Activated CD4-positive, alpha-beta T cell treated with anti-CD3 and anti-CD28 coated beads, Interleukin-2, amount 10 ng/mL, durations not matched to agents 7 days and 5 days (primary cell): ENCODE results near the gene PLCZ1. TPM values are rescaled to one million over a fixed set of nuclear protein-coding genes. Genes with fewer than 3 reads are reported as not detected.
"Not testable (repeated sequence)": the region's sequence is repeated elsewhere in the genome, so short reads cannot be mapped to it uniquely, and the experiment has no call there.

Experiments
- CTCF ChIA-PET: fragments of 350-600 bp; sonication (Branson Sonifier 250); formaldehyde crosslinking; loops from one replicate; lab custom pipeline; 2021; ENCODE audit warnings: antibody characterized with exemption; lab: Charles Lee
- POLR2A ChIA-PET: fragments of 350-600 bp; sonication (Branson Sonifier 250); formaldehyde crosslinking; loops from one replicate; lab custom pipeline; 2021; ENCODE audit warnings: antibody characterized with exemption; lab: Charles Lee
- DNase-seq: peaks from one replicate; pipeline ENCODE4 v3.0.0-alpha.2; 2020
- H3K27ac Mint-ChIP-seq: one replicate; pipeline ENCODE4 v1.8.0; 2021; ENCODE audit warnings: mild to moderate bottlenecking, moderate library complexity, mixed read lengths
- H3K27me3 Mint-ChIP-seq: one replicate; pipeline ENCODE4 v1.8.0; 2021; ENCODE audit warnings: mixed read lengths
- H3K36me3 Mint-ChIP-seq: one replicate; pipeline ENCODE4 v1.8.0; 2021; ENCODE audit warnings: low read depth, mixed read lengths
- H3K4me1 Mint-ChIP-seq: one replicate; pipeline ENCODE4 v1.8.0; 2021; ENCODE audit warnings: mixed read lengths
- H3K4me3 Mint-ChIP-seq: one replicate; pipeline ENCODE4 v1.8.0; 2021; ENCODE audit warnings: mild to moderate bottlenecking, moderate library complexity, mixed read lengths
- H3K9me3 Mint-ChIP-seq: one replicate; pipeline ENCODE4 v1.8.0; 2021; ENCODE audit warnings: mixed read lengths
- total RNA-seq, 2 experiments: library from RNA; stranded (reverse); gene quantifications; one replicate each; pipeline ENCODE4 v1.2.3, GENCODE V29; 2021

Gene PLCZ1, protein sequence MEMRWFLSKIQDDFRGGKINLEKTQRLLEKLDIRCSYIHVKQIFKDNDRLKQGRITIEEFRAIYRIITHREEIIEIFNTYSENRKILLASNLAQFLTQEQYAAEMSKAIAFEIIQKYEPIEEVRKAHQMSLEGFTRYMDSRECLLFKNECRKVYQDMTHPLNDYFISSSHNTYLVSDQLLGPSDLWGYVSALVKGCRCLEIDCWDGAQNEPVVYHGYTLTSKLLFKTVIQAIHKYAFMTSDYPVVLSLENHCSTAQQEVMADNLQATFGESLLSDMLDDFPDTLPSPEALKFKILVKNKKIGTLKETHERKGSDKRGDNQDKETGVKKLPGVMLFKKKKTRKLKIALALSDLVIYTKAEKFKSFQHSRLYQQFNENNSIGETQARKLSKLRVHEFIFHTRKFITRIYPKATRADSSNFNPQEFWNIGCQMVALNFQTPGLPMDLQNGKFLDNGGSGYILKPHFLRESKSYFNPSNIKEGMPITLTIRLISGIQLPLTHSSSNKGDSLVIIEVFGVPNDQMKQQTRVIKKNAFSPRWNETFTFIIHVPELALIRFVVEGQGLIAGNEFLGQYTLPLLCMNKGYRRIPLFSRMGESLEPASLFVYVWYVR
- not detected for total RNA-seq

DNA sequence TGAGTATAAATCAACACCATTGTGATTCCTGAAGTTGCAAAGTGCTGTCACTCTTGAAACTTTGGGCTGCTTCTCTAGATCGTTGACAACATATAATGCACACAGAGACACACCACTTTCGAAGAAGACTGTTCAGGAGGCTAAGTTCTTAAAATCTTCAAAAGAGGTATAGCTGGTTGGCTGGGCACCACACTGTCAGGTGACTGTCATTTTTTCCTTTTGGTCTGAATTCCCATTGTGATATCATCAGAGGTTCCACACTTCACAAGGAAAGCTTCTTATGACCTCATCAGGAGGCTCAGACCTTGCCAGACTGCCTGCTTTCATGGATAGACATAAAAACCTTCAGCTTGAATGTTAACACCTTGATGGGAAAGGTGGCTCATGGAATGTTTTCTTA, at the start of gene PLCZ1, which contains the start of gene CAPZA3:
PLCZ1 (minus strand) TSS at position 194 of the 400 bp plus-strand sequence. CDS start 641 bp downstream, outside the sequence.
CAPZA3 (plus strand) TSS at position 301 of the 400 bp plus-strand sequence. CDS start 150 bp downstream, outside the sequence.
- no peak within 1 kb of the TSS for H3K4me3 Mint-ChIP-seq
- no peaks in the 10 kb centered on the region for H3K36me3 Mint-ChIP-seq
- DNase-seq: no peak
- H3K27ac Mint-ChIP-seq: no peak within 1 kb of the TSS
- no peaks in the 10 kb centered on the region for H3K27me3 Mint-ChIP-seq
- POLR2A ChIA-PET: no interaction called here
- H3K4me1 Mint-ChIP-seq: no peaks in the 10 kb centered on the region
- H3K9me3 Mint-ChIP-seq: peaks cover 13% of the 10 kb centered on the region
- CTCF ChIA-PET: interaction anchor here (0.7 kb wide), 1 partner anchor 10 kb away, joined by 3 read pairs; no protein-coding TSS in a partner anchor

DNA sequence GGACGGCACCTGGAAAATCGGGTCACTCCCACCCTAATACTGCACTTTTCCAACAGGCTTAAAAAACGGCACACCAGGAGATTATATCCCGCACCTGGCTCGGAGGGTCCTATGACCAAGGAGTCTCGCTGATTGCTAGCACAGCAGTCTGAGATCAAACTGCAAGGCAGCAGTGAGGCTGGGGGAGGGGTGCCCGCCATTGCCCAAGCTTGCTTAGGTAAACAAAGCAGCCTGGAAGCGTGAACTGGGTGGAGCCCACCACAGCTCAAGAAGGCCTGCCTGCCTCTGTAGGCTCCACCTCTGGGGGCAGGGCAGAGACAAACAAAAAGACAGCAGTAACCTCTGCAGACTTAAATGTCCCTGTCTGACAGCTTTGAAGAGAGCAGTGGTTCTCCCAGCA, 47.7 kb upstream of the PLCZ1 start:
- H3K36me3 Mint-ChIP-seq, H3K4me1 Mint-ChIP-seq, DNase-seq, H3K27me3 Mint-ChIP-seq, H3K9me3 Mint-ChIP-seq, H3K27ac Mint-ChIP-seq, CTCF ChIA-PET, POLR2A ChIA-PET, H3K4me3 Mint-ChIP-seq: not testable (repeated sequence)

DNA sequence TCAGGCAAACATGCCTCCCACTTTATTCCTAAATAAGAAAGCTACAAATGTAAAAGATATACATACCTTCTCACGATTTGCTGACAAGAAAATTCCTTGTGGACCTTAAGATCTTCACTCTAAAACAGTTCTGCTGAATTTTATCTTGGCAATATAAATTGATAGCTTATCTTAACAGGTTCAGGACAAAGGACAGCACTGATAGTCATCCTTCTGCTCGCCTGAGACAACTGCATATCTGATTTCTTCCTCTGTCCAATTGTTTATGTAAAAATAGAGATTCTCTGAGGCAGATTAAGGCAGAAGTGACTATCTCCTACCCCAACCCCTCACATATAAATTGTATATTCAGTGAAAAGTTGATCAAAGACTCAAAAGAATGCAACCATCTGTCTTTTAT, 45.0 kb upstream of the PLCZ1 start:
- Mint-ChIP-seq H3K27ac (no peak overlapping the region), H3K4me1 (no peaks in the 10 kb centered on the region), H3K4me3 (no peak overlapping the region), H3K36me3 (no peaks in the 10 kb centered on the region), H3K27me3 (no peaks in the 10 kb centered on the region), H3K9me3 (peaks cover 10% of the 10 kb centered on the region)
- CTCF ChIA-PET: no interaction called here
- DNase-seq: no peak
- POLR2A ChIA-PET: no interaction called here

- H3K4me1 Mint-ChIP-seq, H3K27me3 Mint-ChIP-seq, H3K27ac Mint-ChIP-seq, CTCF ChIA-PET, DNase-seq, POLR2A ChIA-PET, H3K36me3 Mint-ChIP-seq, H3K4me3 Mint-ChIP-seq: not testable (repeated sequence)
- H3K9me3 Mint-ChIP-seq: peaks cover 12% of the 10 kb centered on the region
These were observed 28.7 kb upstream of the PLCZ1 start for GRCh38 chr12:18766479-18766878.

DNA sequence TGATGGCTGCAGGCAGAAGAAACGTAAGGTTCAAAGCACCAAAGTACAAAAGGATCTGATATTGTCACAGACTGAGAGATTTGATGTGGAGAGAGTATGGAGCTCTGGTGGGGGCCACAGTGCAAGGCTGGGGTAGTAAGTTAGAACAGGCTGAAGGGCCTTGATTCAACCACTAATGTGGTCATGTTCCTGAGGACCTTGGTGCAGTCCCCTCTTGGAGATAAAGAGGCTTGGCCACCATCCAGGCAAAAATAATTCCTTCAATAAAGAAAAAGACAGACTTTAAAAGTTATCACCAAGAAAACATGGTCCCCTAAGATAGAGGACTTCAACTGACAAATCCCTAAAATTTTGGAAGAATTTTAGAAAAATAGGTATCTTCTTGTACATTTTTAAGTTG, 17.5 kb upstream of the PLCZ1 start:
- no peaks in the 10 kb centered on the region for H3K9me3 Mint-ChIP-seq
- no peak for DNase-seq
- ChIA-PET POLR2A (no interaction called here), CTCF (no interaction called here)
- no peaks in the 10 kb centered on the region for H3K4me1 Mint-ChIP-seq
- H3K27ac Mint-ChIP-seq: no peak overlapping the region
- no peak overlapping the region for H3K4me3 Mint-ChIP-seq
- no peaks in the 10 kb centered on the region for H3K36me3 Mint-ChIP-seq
- no peaks in the 10 kb centered on the region for H3K27me3 Mint-ChIP-seq

GRCh38 chr12:18754124-18754707, 16.4 kb upstream of the PLCZ1 start:
- Mint-ChIP-seq H3K36me3 (no peaks in the 10 kb centered on the region), H3K27ac (no peak overlapping the region), H3K9me3 (no peaks in the 10 kb centered on the region), H3K4me1 (no peaks in the 10 kb centered on the region), H3K27me3 (no peaks in the 10 kb centered on the region), H3K4me3 (no peak overlapping the region)
- no peak for DNase-seq
- CTCF ChIA-PET: interaction anchor here (0.6 kb wide), 1 partner anchor 15 kb away, joined by 3 read pairs; no protein-coding TSS in a partner anchor
- POLR2A ChIA-PET: no interaction called here

GRCh38 chr12:18753481-18754123, 15.8 kb upstream of the PLCZ1 start:
- no peaks in the 10 kb centered on the region for H3K36me3 Mint-ChIP-seq
- POLR2A ChIA-PET: no interaction called here
- H3K27ac Mint-ChIP-seq: no peak overlapping the region
- CTCF ChIA-PET: interaction anchor here (0.6 kb wide), 1 partner anchor 15 kb away, joined by 3 read pairs; no protein-coding TSS in a partner anchor
- no peak for DNase-seq
- H3K4me1 Mint-ChIP-seq: no peaks in the 10 kb centered on the region
- H3K9me3 Mint-ChIP-seq: no peaks in the 10 kb centered on the region
- H3K4me3 Mint-ChIP-seq: no peak overlapping the region
- H3K27me3 Mint-ChIP-seq: no peaks in the 10 kb centered on the region

GRCh38 chr12:18752947-18753346, 15.1 kb upstream of the PLCZ1 start:
- Mint-ChIP-seq H3K36me3 (no peaks in the 10 kb centered on the region), H3K4me3 (no peak overlapping the region), H3K9me3 (no peaks in the 10 kb centered on the region), H3K4me1 (no peaks in the 10 kb centered on the region), H3K27me3 (no peaks in the 10 kb centered on the region), H3K27ac (no peak overlapping the region)
- no peak for DNase-seq
- ChIA-PET CTCF (no interaction called here), POLR2A (no interaction called here)

GRCh38 chr12:18752280-18752920, 14.6 kb upstream of the PLCZ1 start:
- Mint-ChIP-seq H3K27me3 (no peaks in the 10 kb centered on the region), H3K36me3 (no peaks in the 10 kb centered on the region), H3K4me1 (no peaks in the 10 kb centered on the region), H3K9me3 (no peaks in the 10 kb centered on the region), H3K4me3 (no peak overlapping the region), H3K27ac (no peak overlapping the region)
- CTCF ChIA-PET: no interaction called here
- POLR2A ChIA-PET: no interaction called here
- no peak for DNase-seq

DNA sequence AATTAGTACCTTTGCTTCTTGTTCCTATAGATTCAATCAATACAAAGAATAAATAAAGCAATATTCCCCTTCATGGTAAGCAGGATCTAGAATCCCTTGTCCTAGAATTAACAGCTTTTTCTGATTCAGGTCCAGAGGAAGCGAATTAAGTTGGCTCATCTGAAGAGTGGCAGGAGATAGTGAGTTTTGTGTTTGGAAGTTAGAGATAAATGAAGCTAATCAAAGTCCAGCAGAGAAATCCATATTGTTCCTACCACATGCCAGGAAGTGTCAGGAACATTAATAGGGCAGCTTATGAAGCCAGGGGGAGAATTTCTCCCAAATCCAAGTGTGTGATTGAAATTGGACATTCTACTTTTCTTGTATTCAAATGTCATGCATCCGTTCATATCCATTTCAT, 14.1 kb upstream of the PLCZ1 start:
- CTCF ChIA-PET: no interaction called here
- no peak overlapping the region for H3K27ac Mint-ChIP-seq
- no peak overlapping the region for H3K4me3 Mint-ChIP-seq
- no peaks in the 10 kb centered on the region for H3K9me3 Mint-ChIP-seq
- DNase-seq: no peak
- H3K36me3 Mint-ChIP-seq: no peaks in the 10 kb centered on the region
- no peaks in the 10 kb centered on the region for H3K4me1 Mint-ChIP-seq
- POLR2A ChIA-PET: no interaction called here
- no peaks in the 10 kb centered on the region for H3K27me3 Mint-ChIP-seq

- DNase-seq: no peak
- H3K9me3 Mint-ChIP-seq: no peaks in the 10 kb centered on the region
- ChIA-PET POLR2A (no interaction called here), CTCF (no interaction called here)
- no peak overlapping the region for H3K4me3 Mint-ChIP-seq
- H3K27me3 Mint-ChIP-seq: no peaks in the 10 kb centered on the region
- no peaks in the 10 kb centered on the region for H3K4me1 Mint-ChIP-seq
- no peak overlapping the region for H3K27ac Mint-ChIP-seq
- no peaks in the 10 kb centered on the region for H3K36me3 Mint-ChIP-seq
These were observed 12.3 kb upstream of the PLCZ1 start for GRCh38 chr12:18750085-18750484.

- Mint-ChIP-seq H3K27ac (no peak overlapping the region), H3K9me3 (no peaks in the 10 kb centered on the region), H3K27me3 (no peaks in the 10 kb centered on the region), H3K4me3 (no peak overlapping the region), H3K36me3 (no peaks in the 10 kb centered on the region), H3K4me1 (no peaks in the 10 kb centered on the region)
- DNase-seq: no peak
- POLR2A ChIA-PET: no interaction called here
- CTCF ChIA-PET: no interaction called here
These were observed 11.7 kb upstream of the PLCZ1 start for GRCh38 chr12:18749386-18749957.
